GM23248 (cell line): Measurements from ENCODE around the gene TPRN. TPM values are rescaled to one million over a fixed set of nuclear protein-coding genes. Genes with fewer than 3 reads are reported as not detected.

Experiments
- DNase-seq: peaks from one replicate; pipeline ENCODE4 v3.0.0-alpha.2; 2015
- H2AFZ ChIP-seq: fragments of 200-600 bp; sonication (generic); 2 replicates; pipeline ENCODE4 v1.6.1; 2016; ENCODE audit warnings: antibody characterized with exemption
- H3F3A ChIP-seq: fragments of 200-600 bp; sonication (generic); 2 replicates; pipeline ENCODE4 v1.6.1; 2016; ENCODE audit warnings: mild to moderate bottlenecking, antibody characterized with exemption, mixed run types; ENCODE audit not compliant: insufficient read depth
- H3K27ac ChIP-seq: fragments of 200-600 bp; sonication (generic); 2 replicates; pipeline ENCODE4 v1.5.1; 2016; ENCODE audit warnings: mild to moderate bottlenecking
- H3K27me3 ChIP-seq: fragments of 200-600 bp; sonication (generic); replicated peaks from 2 replicates; pipeline ENCODE4 v1.6.1; 2016; ENCODE audit warnings: mild to moderate bottlenecking; ENCODE audit not compliant: insufficient read depth
- H3K36me3 ChIP-seq: fragments of 200-600 bp; sonication (generic); 2 replicates; pipeline ENCODE4 v1.6.1; 2016; ENCODE audit warnings: low read depth, mild to moderate bottlenecking
- H3K4me1 ChIP-seq: fragments of 200-600 bp; sonication (generic); 2 replicates; pipeline ENCODE4 v1.6.1; 2016; ENCODE audit warnings: mild to moderate bottlenecking; ENCODE audit not compliant: insufficient read depth
- H3K4me2 ChIP-seq: fragments of 200-600 bp; sonication (generic); one replicate; pipeline ENCODE4 v1.6.1; 2016; ENCODE audit warnings: mild to moderate bottlenecking; ENCODE audit not compliant: unreplicated experiment
- H3K4me3 ChIP-seq: fragments of 200-600 bp; sonication (generic); 2 replicates; pipeline ENCODE4 v1.5.1; 2016; ENCODE audit warnings: mild to moderate bottlenecking
- H3K79me2 ChIP-seq: fragments of 200-600 bp; sonication (generic); 2 replicates; pipeline ENCODE4 v1.6.1; 2016; ENCODE audit warnings: mild to moderate bottlenecking; ENCODE audit not compliant: insufficient read depth
- H3K9ac ChIP-seq: fragments of 200-600 bp; sonication (generic); 2 replicates; pipeline ENCODE4 v1.6.1; 2016; ENCODE audit warnings: mild to moderate bottlenecking
- H3K9me2 ChIP-seq: fragments of 200-600 bp; sonication (generic); 2 replicates; pipeline ENCODE4 v1.6.1; 2016; ENCODE audit warnings: mixed run types, mild to moderate bottlenecking, moderate library complexity; ENCODE audit not compliant: insufficient read depth
- H3K9me3 ChIP-seq: fragments of 200-600 bp; sonication (generic); one replicate; pipeline ENCODE4 v1.6.1; 2017; ENCODE audit warnings: low read depth
- H4K20me1 ChIP-seq: fragments of 200-600 bp; sonication (generic); 2 replicates; pipeline ENCODE4 v1.6.0; 2016; ENCODE audit not compliant: insufficient read depth
- EZH2 ChIP-seq: fragments of 200-600 bp; sonication (generic); IDR thresholded peaks from 2 replicates; pipeline ENCODE4 v1.6.1; 2018; ENCODE audit warnings: antibody characterized with exemption, mild to moderate bottlenecking; ENCODE audit not compliant: insufficient read depth, poor library complexity, severe bottlenecking
- EZH2phosphoT487 ChIP-seq: fragments of 200-600 bp; sonication (generic); IDR thresholded peaks from 2 replicates; pipeline ENCODE4 v1.6.1; 2018; ENCODE audit warnings: antibody characterized with exemption, moderate library complexity, mild to moderate bottlenecking, low read depth; ENCODE audit not compliant: insufficient read depth
- WGBS, 2 experiments: methylation state at CpG; one replicate each; pipeline ENCODE4 v1.1.6; 2015 to 2017; ENCODE audit warnings: low lambda C conversion rate in 2 of 2, low coverage in 1 of 2; ENCODE audit errors: missing lambda C conversion rate in 2 of 2; 5-methylcytosine and 5-hydroxymethylcytosine counted together
- in situ Hi-C: fragments of 300-500 bp; cut with MboI; formaldehyde crosslinking; loops from 2 replicates; pipeline ENCODE4 v1.15.0; 2020
- polyA plus RNA-seq: library from polyadenylated mRNA; unstranded; fragments of >200 nt; fragmentation: Nextera tagmentation; extraction: Ambion mirVana; gene quantifications from 2 replicates; pipeline ENCODE4 v1.2.1, GENCODE V29; 2016
- total RNA-seq: library from RNA; depleted of rRNA; stranded (reverse); fragments of >200 nt; shearing (Covaris generic); gene quantifications from 2 replicates; pipeline ENCODE4 v1.2.3, GENCODE V29; 2014

Gene TPRN
- total and polyA plus RNA-seq, 2 experiments from 2014 or later = 1.7 to 7.8 TPM

- no peaks in the 10 kb centered on the region for H3K9me2 ChIP-seq
- TF ChIP-seq EZH2 (no peak), EZH2phosphoT487 (no peak)
- H3K79me2 ChIP-seq = peaks cover 82% of the 10 kb centered on the region
- no peaks in the 10 kb centered on the region; the same call in 1 of the 2 replicates for H3F3A ChIP-seq
- no peaks in the 10 kb centered on the region for H3K36me3 ChIP-seq
- no peak overlapping the region for H3K27ac ChIP-seq
- peaks cover 25% of the 10 kb centered on the region for H3K4me1 ChIP-seq
- H3K9ac ChIP-seq = no peak overlapping the region
- no peaks in the 10 kb centered on the region for H3K27me3 ChIP-seq
- WGBS, 2 experiments = 55 to 63% methylated on average over 8 of the region's 8 CpGs
- DNase-seq = no peak
- no peak overlapping the region for H3K4me2 ChIP-seq
- no peaks in the 10 kb centered on the region for H3K9me3 ChIP-seq
- H2AFZ ChIP-seq = no peak overlapping the region
- in situ Hi-C loops = no loop called here
- no peaks in the 10 kb centered on the region for H4K20me1 ChIP-seq
- H3K4me3 ChIP-seq = no peak overlapping the region
Observed at GRCh38 chr9:137202966-137203365, 2.4 kb upstream of the TPRN start.

- peak overlapping the region; percentile 92 for H3K4me2 ChIP-seq
Observed at GRCh38 chr9:137201205-137201868, 796 bp upstream of the TPRN start.

GRCh38 chr9:137199411-137200121, 975 bp downstream of the TPRN start:
- Histone ChIP-seq H3K36me3 (no peaks in the 10 kb centered on the region), H4K20me1 (no peaks in the 10 kb centered on the region), H3K9ac (peak overlapping the region; percentile 61), H3K9me2 (no peaks in the 10 kb centered on the region), H3K79me2 (peaks cover 84% of the 10 kb centered on the region), H2AFZ (no peak overlapping the region), H3K4me2 (peak overlapping the region; percentile 79), H3K4me1 (peaks cover 20% of the 10 kb centered on the region), H3K4me3 (peak overlapping the region; percentile 66), H3K27me3 (no peaks in the 10 kb centered on the region), H3K27ac (no peak overlapping the region), H3K9me3 (no peaks in the 10 kb centered on the region), H3F3A (no peaks in the 10 kb centered on the region; the same call in 1 of the 2 replicates)
- TF ChIP-seq EZH2phosphoT487 = no peak
- in situ Hi-C loops = no loop called here
- peak; percentile 28 for DNase-seq
- WGBS, 2 experiments = 14 to 31% methylated on average over 38 to 39 of the region's 51 CpGs

More at GRCh38 chr9:137201205-137201868, 796 bp upstream of the TPRN start:
- in situ Hi-C loops = no loop called here
- 11 to 16% methylated on average over 23 of the region's 23 CpGs for WGBS, 2 experiments
- Histone ChIP-seq H3F3A (no peaks in the 10 kb centered on the region; the same call in 1 of the 2 replicates), H3K36me3 (no peaks in the 10 kb centered on the region), H3K27me3 (no peaks in the 10 kb centered on the region), H3K4me1 (peaks cover 22% of the 10 kb centered on the region), H3K79me2 (peaks cover 86% of the 10 kb centered on the region), H2AFZ (peak overlapping the region; percentile 74), H3K9me3 (no peaks in the 10 kb centered on the region), H4K20me1 (no peaks in the 10 kb centered on the region), H3K9ac (peak overlapping the region; percentile 73), H3K4me3 (peak overlapping the region; percentile 90), H3K9me2 (no peaks in the 10 kb centered on the region), H3K27ac (0 out of 2 replicates have a peak overlapping the region, but pooled peaks have one; percentile 10)
- DNase-seq = peak; percentile 27
- no peak for TF ChIP-seq EZH2phosphoT487
- TF ChIP-seq EZH2 = no peak

GRCh38 chr9:137198902-137199283, 1.6 kb downstream of the TPRN start:
- Histone ChIP-seq H3K4me1 (peaks cover 13% of the 10 kb centered on the region), H3K27ac (no peak overlapping the region), H3K4me2 (peak overlapping the region; percentile 79), H3K27me3 (no peaks in the 10 kb centered on the region), H3K79me2 (peaks cover 84% of the 10 kb centered on the region), H3K9me2 (no peaks in the 10 kb centered on the region), H3K4me3 (peak overlapping the region; percentile 66), H3K36me3 (no peaks in the 10 kb centered on the region), H3K9me3 (no peaks in the 10 kb centered on the region), H4K20me1 (no peaks in the 10 kb centered on the region), H2AFZ (no peak overlapping the region), H3F3A (no peaks in the 10 kb centered on the region), H3K9ac (peak overlapping the region; percentile 61; the same call in 1 of the 2 replicates)
- TF ChIP-seq EZH2 = no peak
- TF ChIP-seq EZH2phosphoT487 = no peak
- DNase-seq = no peak
- WGBS, 2 experiments = 89 to 91% methylated on average over 9 to 11 of the region's 11 CpGs
- in situ Hi-C loops = no loop called here
